Activated T-cell treated with anti-CD3 and anti-CD28 coated beads, Interleukin-2, amount 50 U/mL, for 72 hours (primary cell): ENCODE data around the gene VDAC1. TPM values are rescaled to one million over a fixed set of nuclear protein-coding genes. Genes with fewer than 3 reads are reported as not detected.
"Not testable (repeated sequence)": the region's sequence is repeated elsewhere in the genome, so short reads cannot be mapped to it uniquely, and the experiment has no call there.

Experiments used
- ATAC-seq, 2 donors: fragments of 150-1000 bp; cut with Tn5 transposase; replicated peaks in 1 of 2; 2 replicates each; pipeline ENCODE4 v1.10.0; 2021; ENCODE audit warnings: moderate library complexity in 2 of 2, mild to moderate bottlenecking in 1 of 2
- DNase-seq, 2 donors: peaks; one replicate each; pipeline ENCODE4 v3.0.0; 2021 to 2022; ENCODE audit warnings: mixed read lengths in 1 of 2
- H3K27ac Mint-ChIP-seq: one replicate; pipeline ENCODE4 v1.8.0; 2022; ENCODE audit warnings: mild to moderate bottlenecking, moderate library complexity, mixed read lengths
- H3K27me3 Mint-ChIP-seq: one replicate; pipeline ENCODE4 v1.8.0; 2022; ENCODE audit warnings: low read depth, mixed read lengths
- H3K36me3 Mint-ChIP-seq, 2 donors: one replicate each; pipeline ENCODE4 v1.8.0; 2022; ENCODE audit warnings: mixed read lengths in 2 of 2, mild to moderate bottlenecking in 1 of 2; ENCODE audit not compliant: insufficient read depth in 2 of 2
- H3K4me1 Mint-ChIP-seq: one replicate; pipeline ENCODE4 v1.8.0; 2022; ENCODE audit warnings: low read depth, mixed read lengths
- H3K4me3 Mint-ChIP-seq, 2 donors: one replicate each; pipeline ENCODE4 v1.8.0; 2022; ENCODE audit warnings: mild to moderate bottlenecking in 2 of 2, mixed read lengths in 2 of 2, moderate library complexity in 2 of 2
- H3K9me3 Mint-ChIP-seq, 2 donors: one replicate each; pipeline ENCODE4 v1.8.0; 2022; ENCODE audit warnings: mixed read lengths in 2 of 2
- total RNA-seq, 2 donors: library from RNA; stranded (reverse); gene quantifications; one replicate each; pipeline ENCODE4 v1.2.3, GENCODE V29; 2022

Gene VDAC1
- total RNA-seq, 2 donors from 2014 or later: 252 to 258 TPM

- H3K27ac Mint-ChIP-seq: no peak overlapping the region
- DNase-seq (no peak), ATAC-seq (no peak)
- no peaks in the 10 kb centered on the region for H3K27me3 Mint-ChIP-seq
- H3K36me3 Mint-ChIP-seq: peaks cover 0 to 1% of the 10 kb centered on the region in 2 donors
- no peaks in the 10 kb centered on the region for H3K9me3 Mint-ChIP-seq
- H3K4me3 Mint-ChIP-seq: no peak overlapping the region
- peaks cover 38% of the 10 kb centered on the region for H3K4me1 Mint-ChIP-seq
Measured at GRCh38 chr5:134037160-134037559, 32.4 kb upstream of the VDAC1 start.

GRCh38 chr5:134034326-134034725 is 29.6 kb upstream of the VDAC1 start:
- H3K27me3 Mint-ChIP-seq: no peaks in the 10 kb centered on the region
- H3K27ac Mint-ChIP-seq: no peak overlapping the region
- H3K9me3 Mint-ChIP-seq: no peaks in the 10 kb centered on the region
- H3K4me1 Mint-ChIP-seq: peaks cover 13% of the 10 kb centered on the region
- no peak overlapping the region for H3K4me3 Mint-ChIP-seq
- H3K36me3 Mint-ChIP-seq: no peaks in the 10 kb centered on the region
- no peak for DNase-seq
- ATAC-seq: no peak

GRCh38 chr5:134030303-134030964 is 25.7 kb upstream of the VDAC1 start:
- H3K4me1 Mint-ChIP-seq, H3K9me3 Mint-ChIP-seq, H3K4me3 Mint-ChIP-seq, H3K36me3 Mint-ChIP-seq, H3K27me3 Mint-ChIP-seq, DNase-seq, H3K27ac Mint-ChIP-seq, ATAC-seq: not testable (repeated sequence)

- H3K4me3 Mint-ChIP-seq: no peak overlapping the region
- DNase-seq (no peak), ATAC-seq (no peak)
- H3K27me3 Mint-ChIP-seq: no peaks in the 10 kb centered on the region
- H3K4me1 Mint-ChIP-seq: no peaks in the 10 kb centered on the region
- H3K27ac Mint-ChIP-seq: no peak overlapping the region
- H3K9me3 Mint-ChIP-seq: no peaks in the 10 kb centered on the region
- no peaks in the 10 kb centered on the region for H3K36me3 Mint-ChIP-seq
Measured at GRCh38 chr5:134029156-134029555, 24.4 kb upstream of the VDAC1 start.

GRCh38 chr5:134028496-134028895 is 23.7 kb upstream of the VDAC1 start:
- no peak for ATAC-seq
- H3K27me3 Mint-ChIP-seq: no peaks in the 10 kb centered on the region
- no peak overlapping the region for H3K27ac Mint-ChIP-seq
- H3K4me3 Mint-ChIP-seq: no peak overlapping the region
- no peak for DNase-seq
- no peaks in the 10 kb centered on the region for H3K9me3 Mint-ChIP-seq
- no peaks in the 10 kb centered on the region for H3K4me1 Mint-ChIP-seq
- no peaks in the 10 kb centered on the region for H3K36me3 Mint-ChIP-seq

- DNase-seq (no peak), ATAC-seq (no peak)
- H3K36me3 Mint-ChIP-seq: no peaks in the 10 kb centered on the region
- H3K9me3 Mint-ChIP-seq: no peaks in the 10 kb centered on the region
- H3K27me3 Mint-ChIP-seq: no peaks in the 10 kb centered on the region
- H3K27ac Mint-ChIP-seq: no peak overlapping the region
- no peak overlapping the region for H3K4me3 Mint-ChIP-seq
- no peaks in the 10 kb centered on the region for H3K4me1 Mint-ChIP-seq
Measured at GRCh38 chr5:134027288-134027615, 22.5 kb upstream of the VDAC1 start.

GRCh38 chr5:134026521-134027287 is 21.9 kb upstream of the VDAC1 start:
- ATAC-seq (peak; percentile 79 to 89), DNase-seq (peak; percentile 53 to 59)
- Mint-ChIP-seq H3K27ac (no peak overlapping the region), H3K9me3 (no peaks in the 10 kb centered on the region), H3K27me3 (no peaks in the 10 kb centered on the region), H3K36me3 (no peaks in the 10 kb centered on the region), H3K4me1 (no peaks in the 10 kb centered on the region), H3K4me3 (no peak overlapping the region)

- Mint-ChIP-seq H3K36me3 (no peaks in the 10 kb centered on the region), H3K27ac (no peak overlapping the region), H3K9me3 (no peaks in the 10 kb centered on the region), H3K27me3 (no peaks in the 10 kb centered on the region), H3K4me1 (no peaks in the 10 kb centered on the region), H3K4me3 (no peak overlapping the region)
- no peak for ATAC-seq
- DNase-seq: no peak
Measured at GRCh38 chr5:134025786-134026185, 21.0 kb upstream of the VDAC1 start.

- no peaks in the 10 kb centered on the region for H3K36me3 Mint-ChIP-seq
- no peak overlapping the region for H3K27ac Mint-ChIP-seq
Measured at GRCh38 chr5:134024811-134025210, 20.0 kb upstream of the VDAC1 start.

GRCh38 chr5:134022333-134022732 is 17.6 kb upstream of the VDAC1 start:
- no peaks in the 10 kb centered on the region for H3K4me1 Mint-ChIP-seq
- H3K27me3 Mint-ChIP-seq: no peaks in the 10 kb centered on the region
- H3K9me3 Mint-ChIP-seq: no peaks in the 10 kb centered on the region
- ATAC-seq: no peak
- DNase-seq: no peak
- no peak overlapping the region for H3K4me3 Mint-ChIP-seq
- no peak overlapping the region for H3K27ac Mint-ChIP-seq
- H3K36me3 Mint-ChIP-seq: no peaks in the 10 kb centered on the region

More at GRCh38 chr5:134024811-134025210, 20.0 kb upstream of the VDAC1 start:
- Mint-ChIP-seq H3K27me3 (no peaks in the 10 kb centered on the region), H3K4me1 (no peaks in the 10 kb centered on the region), H3K4me3 (no peak overlapping the region), H3K9me3 (no peaks in the 10 kb centered on the region)
- DNase-seq (no peak), ATAC-seq (no peak)

- ATAC-seq: no peak
- no peaks in the 10 kb centered on the region for H3K36me3 Mint-ChIP-seq
- H3K9me3 Mint-ChIP-seq: no peaks in the 10 kb centered on the region
- no peak overlapping the region for H3K27ac Mint-ChIP-seq
- no peaks in the 10 kb centered on the region for H3K4me1 Mint-ChIP-seq
- no peak for DNase-seq
- H3K4me3 Mint-ChIP-seq: no peak overlapping the region
- H3K27me3 Mint-ChIP-seq: no peaks in the 10 kb centered on the region
Measured at GRCh38 chr5:134020188-134020587, 15.4 kb upstream of the VDAC1 start.

GRCh38 chr5:134019636-134020035 is 14.9 kb upstream of the VDAC1 start:
- Mint-ChIP-seq H3K9me3 (no peaks in the 10 kb centered on the region), H3K27me3 (no peaks in the 10 kb centered on the region), H3K4me1 (no peaks in the 10 kb centered on the region), H3K4me3 (no peak overlapping the region), H3K27ac (no peak overlapping the region), H3K36me3 (no peaks in the 10 kb centered on the region)
- ATAC-seq (no peak), DNase-seq (no peak)

GRCh38 chr5:134018986-134019316 is 14.2 kb upstream of the VDAC1 start:
- Mint-ChIP-seq H3K4me1 (no peaks in the 10 kb centered on the region), H3K36me3 (no peaks in the 10 kb centered on the region), H3K27ac (no peak overlapping the region), H3K9me3 (no peaks in the 10 kb centered on the region), H3K4me3 (no peak overlapping the region), H3K27me3 (no peaks in the 10 kb centered on the region)
- ATAC-seq (no peak), DNase-seq (no peak)
